Retinal pigment epithelial cell (primary cell): ENCODE measurements around the gene DMD.

ENCODE experiments used
- DNase-seq: peaks from one replicate; pipeline ENCODE4 v3.0.0-alpha.2; 2010; ENCODE audit warnings: low read depth
- H3K4me3 ChIP-seq: 2 replicates; pipeline ENCODE4 v1.5.1; 2011; ENCODE audit warnings: mild to moderate bottlenecking, low read length, control low read depth, moderate library complexity
- CTCF ChIP-seq: conservative IDR thresholded peaks from 2 replicates; pipeline ENCODE4 v1.5.1; 2011; ENCODE audit warnings: low read depth, low read length, control low read depth, inconsistent platforms

DMD gene

DNA sequence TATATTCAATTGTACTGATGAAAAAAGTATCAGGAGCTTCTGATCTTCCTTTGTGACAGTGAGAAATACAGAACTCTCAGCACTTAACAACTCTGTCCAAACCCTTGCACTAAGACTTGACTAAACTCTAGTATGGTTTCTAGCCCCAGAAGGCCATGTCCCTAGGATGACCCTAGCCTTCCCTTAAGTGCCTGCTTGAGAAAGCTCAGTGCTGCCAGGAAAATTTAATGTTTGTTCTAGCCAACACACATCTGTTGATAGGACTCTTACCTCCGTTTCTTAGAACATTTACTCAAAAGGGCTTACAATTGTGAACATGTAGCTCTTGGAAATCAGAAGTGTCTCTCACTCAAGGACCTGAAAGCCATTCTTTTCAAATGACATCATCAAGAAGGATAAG lies 1084.4 kb downstream of the DMD start:
- no peak for DNase-seq
- no peak for TF ChIP-seq CTCF
- H3K4me3 ChIP-seq = no peak overlapping the region

DNA sequence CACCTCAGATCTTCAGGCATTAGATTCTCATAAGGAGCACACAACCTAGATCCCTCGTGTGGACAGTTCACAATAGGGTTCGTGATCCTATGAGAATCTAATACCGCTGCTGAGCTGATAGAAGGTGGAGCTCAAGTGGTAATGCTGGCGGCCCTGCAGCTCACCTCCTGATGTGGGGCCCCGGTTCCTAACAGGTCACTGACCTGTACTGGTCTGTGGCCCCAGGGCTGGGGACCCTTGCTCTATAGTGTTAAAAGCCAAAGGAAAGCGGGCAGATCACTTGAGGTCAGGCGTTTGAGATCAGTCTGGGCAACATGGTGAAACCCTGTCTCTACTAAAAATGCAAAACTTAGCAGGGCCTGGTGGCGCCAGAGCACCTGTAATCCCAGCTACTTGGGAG lies 1092.5 kb downstream of the DMD start:
- no peak for TF ChIP-seq CTCF
- DNase-seq = no peak
- H3K4me3 ChIP-seq = no peak overlapping the region

DNA sequence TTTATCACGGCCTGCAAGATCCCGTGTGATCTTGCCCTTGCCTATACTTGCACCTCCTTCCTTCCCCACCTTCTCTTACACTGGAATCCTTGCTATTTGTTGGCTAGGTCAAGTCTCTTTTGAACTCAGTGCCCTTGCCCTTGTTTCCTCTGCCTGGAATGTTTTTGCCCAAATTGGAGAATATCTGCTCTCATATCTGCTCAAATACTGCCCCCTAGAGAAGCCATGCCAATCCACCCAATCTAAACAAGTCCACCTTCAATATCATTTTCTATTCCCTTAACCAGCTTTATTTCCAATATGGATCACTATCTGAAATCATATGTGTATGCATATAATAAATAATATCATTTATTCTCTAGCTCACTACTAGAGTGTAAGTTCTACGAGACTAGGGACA lies 1095.3 kb downstream of the DMD start:
- no peak for TF ChIP-seq CTCF
- no peak for DNase-seq
- H3K4me3 ChIP-seq = no peak overlapping the region

DNA sequence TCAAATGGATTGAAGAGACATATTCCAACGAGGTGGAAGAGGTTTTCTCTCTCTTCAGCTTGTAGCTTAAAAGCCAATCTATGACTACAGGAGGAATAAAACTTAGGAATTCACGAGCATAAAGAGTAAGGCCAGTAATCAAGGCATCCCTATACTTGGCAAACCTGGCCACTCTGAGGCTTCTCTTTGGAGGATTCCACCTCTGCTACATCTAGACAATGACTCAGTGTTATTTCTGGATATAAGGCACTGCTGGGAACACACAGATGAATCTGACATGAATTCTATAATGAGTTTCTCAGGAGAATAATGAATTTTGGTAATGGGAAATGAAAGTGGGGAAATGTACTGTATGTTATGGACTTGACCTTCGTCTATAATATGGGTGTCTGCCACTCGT lies 1123.7 kb downstream of the DMD start:
- H3K4me3 ChIP-seq = no peak overlapping the region
- no peak for TF ChIP-seq CTCF
- no peak for DNase-seq

GRCh38 chrX:32084757-32085156 lies 1126.6 kb downstream of the DMD start:
- no peak for DNase-seq
- TF ChIP-seq CTCF = no peak
- H3K4me3 ChIP-seq = no peak overlapping the region

DNA sequence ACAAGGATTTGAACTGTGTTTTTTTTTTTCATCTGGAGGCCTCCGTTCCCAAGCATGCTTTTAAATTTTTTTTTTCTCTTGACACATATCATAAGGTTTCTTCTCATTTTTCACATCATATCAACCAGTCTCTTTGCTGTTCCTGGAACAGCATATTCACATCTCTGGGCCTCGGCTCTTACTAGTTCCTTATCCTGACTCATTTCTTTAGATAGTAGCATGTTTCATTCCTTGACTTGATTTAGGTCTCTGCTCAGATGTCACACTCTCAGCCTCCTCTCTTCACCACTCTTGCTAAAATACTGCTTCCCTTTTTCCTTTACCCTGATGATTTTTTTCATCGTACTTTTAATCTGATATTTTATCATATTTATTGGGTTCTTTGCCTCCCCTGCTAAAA lies 1163.1 kb downstream of the DMD start:
- TF ChIP-seq CTCF = no peak
- DNase-seq = no peak
- H3K4me3 ChIP-seq = no peak overlapping the region

DNA sequence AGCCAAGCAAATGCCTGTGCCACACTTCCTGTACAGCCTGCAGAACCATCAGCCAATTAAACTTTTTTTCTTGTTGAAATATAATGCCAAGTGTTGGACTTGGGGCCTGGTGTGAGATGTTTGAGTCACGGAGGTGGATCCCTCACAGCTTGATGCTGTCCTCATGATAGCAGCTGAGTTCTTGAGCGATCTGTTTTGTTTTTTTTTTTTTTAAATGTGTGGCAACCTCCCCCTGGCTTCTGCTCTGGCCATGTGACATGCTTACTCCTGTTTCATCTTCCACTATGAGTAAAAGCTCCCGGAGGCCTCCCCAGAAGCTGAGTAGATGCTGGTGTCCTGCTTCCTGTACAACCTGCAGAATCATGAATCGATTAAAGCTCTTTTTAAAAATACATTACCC lies 1166.2 kb downstream of the DMD start:
- H3K4me3 ChIP-seq = no peak overlapping the region
- no peak for TF ChIP-seq CTCF
- no peak for DNase-seq
